ENCODE data around the gene HYLS1.
A peak's percentile ranks its signal among the peaks of the same experiment; 100 is the strongest.

The HYLS1 gene

DNA sequence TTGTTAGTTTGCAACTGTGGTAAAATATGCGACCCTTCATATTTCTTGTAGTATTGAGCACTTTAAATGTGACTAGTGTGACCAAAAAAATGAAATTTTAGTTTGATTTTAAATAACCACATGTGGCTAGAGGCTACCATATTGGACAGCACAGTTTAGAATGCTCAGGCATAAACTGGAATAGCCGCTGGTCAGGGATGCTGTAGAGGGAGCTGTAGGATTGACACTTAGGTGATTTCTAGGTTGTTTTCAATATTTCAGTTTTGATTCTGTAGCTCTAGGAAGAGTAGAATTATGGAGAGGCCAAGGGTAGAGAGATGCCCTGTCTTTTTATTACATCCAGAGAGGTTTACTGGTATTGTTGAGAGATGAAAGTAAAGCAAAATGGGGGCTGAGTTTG lies 47.6 kb downstream of the HYLS1 start:
- no peak for DNase-seq

- no peak for DNase-seq
Observed at GRCh38 chr11:125935618-125936199, 48.2 kb downstream of the HYLS1 start.

- no peak for DNase-seq
Observed at GRCh38 chr11:125938418-125938817, 51.0 kb downstream of the HYLS1 start.

DNA sequence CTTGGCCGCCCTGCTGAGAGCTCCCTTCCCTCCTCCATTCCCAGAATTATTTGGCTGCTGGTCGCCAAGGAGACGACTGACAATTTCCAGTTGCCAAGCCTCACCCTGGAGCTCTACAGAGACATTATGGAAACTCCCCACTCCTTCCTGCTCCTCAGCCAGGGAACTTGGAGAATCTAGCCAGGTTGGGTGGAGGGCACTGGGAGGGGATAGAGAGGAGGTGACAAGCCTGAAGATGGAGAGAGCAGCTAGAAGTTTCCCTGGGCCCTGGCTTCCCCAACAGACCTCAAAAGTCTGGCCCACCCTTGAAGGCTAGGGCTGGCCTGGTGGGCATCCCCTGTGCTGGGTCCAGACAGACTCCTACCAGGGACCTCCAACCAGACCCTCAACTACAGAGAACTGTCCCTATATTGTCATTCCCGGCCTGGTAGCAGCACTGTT lies 51.6 kb downstream of the HYLS1 start:
- no peak for DNase-seq

DNA sequence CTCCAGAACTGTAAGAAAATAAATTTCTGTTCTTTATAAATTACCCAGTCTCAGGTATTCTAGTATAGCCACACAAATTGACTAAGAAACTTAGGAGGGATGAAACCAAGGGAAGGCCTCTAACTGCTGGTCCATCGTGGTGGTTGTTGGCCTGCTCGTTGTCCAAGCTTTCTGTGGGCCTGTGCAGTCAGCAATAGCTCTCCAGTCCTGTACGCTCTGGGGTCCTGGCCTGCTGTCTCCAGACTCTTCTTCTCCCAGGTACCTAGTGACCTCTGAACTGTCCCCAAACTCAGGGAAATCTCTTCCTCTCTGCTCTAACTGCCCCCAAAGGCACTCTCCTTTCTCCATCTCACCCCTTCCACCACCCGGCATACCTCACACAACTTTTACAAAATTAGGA lies 52.7 kb downstream of the HYLS1 start:
- no peak for DNase-seq

- DNase-seq, result no peak
Observed at GRCh38 chr11:125941267-125941618, 53.8 kb downstream of the HYLS1 start.

- DNase-seq, result peak in 1 of 2 experiments; percentile 7
Observed at GRCh38 chr11:125941619-125942611, 54.4 kb downstream of the HYLS1 start.

DNA sequence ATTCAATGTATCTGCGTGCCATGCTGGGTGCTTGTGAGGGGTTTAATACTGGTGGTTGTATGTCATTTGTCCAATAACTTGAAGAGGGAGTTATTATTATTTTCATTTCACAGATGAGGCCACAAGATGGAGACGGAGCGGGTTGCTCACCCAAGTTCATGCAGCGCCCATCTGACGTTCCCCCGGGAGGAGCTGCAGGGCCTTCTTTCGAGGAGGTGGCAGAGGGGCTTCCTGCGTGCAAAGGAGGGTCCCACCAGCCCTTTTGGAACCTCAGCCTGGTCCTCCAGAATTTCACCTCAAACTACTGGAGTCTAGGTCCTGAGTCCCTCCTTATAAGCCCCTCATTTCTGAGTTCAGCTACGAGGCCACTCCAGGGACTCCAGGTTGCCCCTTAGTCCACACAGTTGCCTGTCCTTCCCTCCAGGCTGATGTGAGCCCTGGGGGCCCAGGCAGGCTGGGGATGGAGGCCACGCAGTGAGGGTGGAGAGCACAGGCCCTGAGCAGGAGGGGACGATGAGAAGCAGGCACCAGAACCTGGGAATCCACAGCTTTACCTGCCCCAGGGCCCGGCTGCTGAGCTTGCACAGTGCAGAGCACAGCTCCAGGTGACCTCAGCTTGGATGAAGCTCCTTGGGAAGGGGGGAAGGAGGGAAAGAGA lies 55.4 kb downstream of the HYLS1 start:
- no peak for DNase-seq

DNA sequence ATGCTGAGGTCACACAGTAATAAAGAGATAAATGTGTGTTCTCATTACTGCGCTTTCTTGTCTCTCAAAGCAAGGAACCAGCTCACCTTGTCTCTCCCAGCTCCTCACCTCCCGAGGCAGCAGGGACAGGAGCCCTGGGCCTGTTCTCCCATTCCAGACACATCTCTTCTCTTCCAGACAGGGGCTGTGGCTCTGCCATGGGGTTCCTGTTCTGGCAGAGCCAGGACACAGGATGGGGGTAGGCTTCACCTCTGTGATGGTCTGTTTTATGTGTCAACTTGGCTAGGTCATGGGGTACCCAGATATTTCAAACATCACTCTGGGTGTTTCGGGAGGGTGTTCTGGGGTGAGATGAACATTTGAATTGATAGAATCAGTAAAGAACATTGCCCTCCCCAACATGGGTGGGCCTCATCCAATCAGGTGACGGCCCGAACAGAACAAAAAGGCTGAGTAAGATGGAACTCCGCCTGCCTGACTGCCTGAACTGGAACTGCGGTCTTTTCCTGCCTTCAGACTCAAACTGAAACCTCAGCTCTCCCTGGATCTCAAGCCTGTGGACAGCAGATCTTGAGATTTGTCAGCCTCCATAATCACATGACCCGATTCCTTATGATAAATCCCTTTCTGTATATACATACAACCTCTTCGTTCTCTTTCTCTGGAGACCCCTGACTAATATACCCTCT lies 56.3 kb downstream of the HYLS1 start:
- no peak for DNase-seq

DNA sequence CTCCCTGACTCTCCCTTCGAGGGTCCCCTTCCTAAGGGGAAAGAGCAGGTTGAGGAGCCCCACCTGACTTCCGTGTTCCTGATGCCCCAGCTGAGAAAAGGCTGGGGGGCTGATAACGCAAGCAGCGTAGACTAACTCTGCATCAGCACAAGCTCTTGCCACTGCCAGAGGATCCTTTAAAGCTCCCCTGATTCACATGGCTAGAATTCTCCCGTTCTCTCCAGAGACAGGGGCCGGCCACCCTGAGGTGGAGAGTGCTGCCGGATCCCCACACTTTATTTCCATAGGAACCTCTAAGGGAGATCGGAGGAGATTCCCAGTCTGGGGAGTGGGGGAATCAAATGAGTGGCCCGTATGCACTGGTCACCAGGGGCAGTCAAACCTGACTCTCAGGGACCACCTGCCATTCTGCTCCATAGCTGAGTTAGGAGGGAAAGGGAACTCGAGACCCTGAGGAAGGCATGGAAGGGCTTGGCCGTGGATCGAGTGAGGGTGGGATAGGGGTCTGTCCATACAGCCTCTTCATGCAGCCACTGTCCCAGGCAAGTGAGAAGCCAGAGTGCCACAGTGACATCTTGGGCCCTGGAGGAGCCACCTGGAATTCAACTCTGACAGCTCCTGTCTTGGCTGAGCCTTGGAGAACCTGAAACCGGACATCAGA lies 57.0 kb downstream of the HYLS1 start:
- no peak for DNase-seq

GRCh38 chr11:125945011-125945796 lies 57.7 kb downstream of the HYLS1 start:
- DNase-seq, result no peak

DNA sequence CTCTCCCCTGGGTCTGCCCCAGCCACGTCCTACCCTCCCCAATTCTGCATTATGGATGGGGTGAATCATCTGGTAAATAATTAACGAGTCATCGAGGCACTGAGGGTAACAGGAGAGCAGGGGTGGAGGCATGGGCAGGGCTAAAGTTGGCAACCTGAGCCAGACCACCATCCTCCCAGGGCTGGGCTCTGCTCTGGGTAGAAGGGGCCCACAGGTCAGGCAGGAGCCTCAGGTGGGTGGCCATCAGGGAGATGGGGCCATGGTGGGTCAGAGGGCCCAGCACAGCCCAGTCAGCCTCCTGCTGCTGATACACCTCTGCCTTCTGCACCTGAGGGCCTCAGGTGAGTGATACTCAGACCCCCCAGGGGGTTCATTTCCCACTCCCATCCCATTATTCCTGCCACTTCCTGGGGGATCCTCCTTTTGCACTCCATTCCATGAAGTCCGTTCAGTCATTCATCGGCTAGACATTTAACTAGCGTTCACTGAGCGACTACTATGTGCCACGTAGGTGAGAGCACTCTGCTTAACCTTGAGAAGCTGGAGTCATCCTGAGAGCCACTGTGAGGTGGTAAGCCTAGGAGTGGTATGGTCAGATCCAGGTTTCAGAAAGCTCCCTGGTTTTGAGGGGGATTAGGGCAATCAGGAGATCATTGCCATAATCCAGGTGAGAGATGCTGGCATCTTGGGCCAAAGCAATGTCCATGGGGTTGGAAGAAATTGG lies 58.5 kb downstream of the HYLS1 start, which contains the start of gene VSIG10L2:
Gene VSIG10L2 (plus strand): TSS at position 248 of the 724 bp plus-strand sequence. CDS start 12 bp downstream, at position 260.
- DNase-seq, result no peak

- no peak for DNase-seq
Observed at GRCh38 chr11:125946712-125947418, 59.4 kb downstream of the HYLS1 start.

- DNase-seq, result no peak
Observed at GRCh38 chr11:125947419-125948277, 60.2 kb downstream of the HYLS1 start.

- no peak for DNase-seq
Observed at GRCh38 chr11:125948278-125949051, 61.0 kb downstream of the HYLS1 start.

- DNase-seq, result no peak
Observed at GRCh38 chr11:125949271-125950177, 62.1 kb downstream of the HYLS1 start.

DNA sequence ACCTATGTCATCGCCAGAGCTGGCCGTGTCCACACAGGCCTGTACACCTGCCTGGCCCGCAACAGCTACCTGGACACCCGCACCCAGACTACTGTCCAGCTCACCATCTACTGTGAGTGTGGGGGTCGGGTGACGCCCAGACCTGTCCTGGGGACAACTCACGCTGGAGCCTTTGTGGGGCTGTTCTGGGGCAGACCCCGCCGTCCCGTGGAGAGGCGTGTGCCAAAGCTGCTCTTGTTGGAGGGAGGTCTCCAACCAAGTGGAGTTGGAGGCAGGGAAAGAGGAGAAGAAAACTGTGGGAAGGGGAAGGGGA lies 62.7 kb downstream of the HYLS1 start:
- no peak for DNase-seq

All from SW 1271 (cell line).